ENCODE data around the gene KCNG4. TPM values are rescaled to one million over a fixed set of nuclear protein-coding genes. Genes with fewer than 3 reads are reported as not detected.

Gene KCNG4, protein sequence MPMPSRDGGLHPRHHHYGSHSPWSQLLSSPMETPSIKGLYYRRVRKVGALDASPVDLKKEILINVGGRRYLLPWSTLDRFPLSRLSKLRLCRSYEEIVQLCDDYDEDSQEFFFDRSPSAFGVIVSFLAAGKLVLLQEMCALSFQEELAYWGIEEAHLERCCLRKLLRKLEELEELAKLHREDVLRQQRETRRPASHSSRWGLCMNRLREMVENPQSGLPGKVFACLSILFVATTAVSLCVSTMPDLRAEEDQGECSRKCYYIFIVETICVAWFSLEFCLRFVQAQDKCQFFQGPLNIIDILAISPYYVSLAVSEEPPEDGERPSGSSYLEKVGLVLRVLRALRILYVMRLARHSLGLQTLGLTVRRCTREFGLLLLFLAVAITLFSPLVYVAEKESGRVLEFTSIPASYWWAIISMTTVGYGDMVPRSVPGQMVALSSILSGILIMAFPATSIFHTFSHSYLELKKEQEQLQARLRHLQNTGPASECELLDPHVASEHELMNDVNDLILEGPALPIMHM
- total RNA-seq, result not detected in 2 replicates

DNA sequence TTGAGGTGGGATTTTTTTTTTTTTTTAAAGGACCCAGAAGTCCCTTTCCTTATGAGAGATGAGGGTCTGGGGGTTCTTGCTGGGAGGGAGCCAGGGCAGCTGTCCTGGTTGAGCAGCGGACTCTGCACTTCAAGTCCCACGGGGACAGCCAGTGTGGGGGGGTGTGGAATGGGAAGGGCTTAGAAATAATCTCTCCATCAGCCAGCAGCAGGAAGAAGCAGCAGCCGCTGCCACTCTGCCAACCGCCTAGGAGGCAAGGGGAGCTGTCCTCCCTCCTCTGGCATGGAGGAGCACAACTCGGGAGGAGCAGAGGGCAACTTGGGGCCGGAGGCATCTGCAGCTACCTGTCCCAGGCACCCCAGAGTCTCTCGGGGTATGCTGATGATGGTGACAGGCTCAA lies at the start of gene KCNG4:
Gene KCNG4 (minus strand): TSS at position 104 of the 400 bp plus-strand sequence. CDS start 2,527 bp downstream, outside the sequence.

DNA sequence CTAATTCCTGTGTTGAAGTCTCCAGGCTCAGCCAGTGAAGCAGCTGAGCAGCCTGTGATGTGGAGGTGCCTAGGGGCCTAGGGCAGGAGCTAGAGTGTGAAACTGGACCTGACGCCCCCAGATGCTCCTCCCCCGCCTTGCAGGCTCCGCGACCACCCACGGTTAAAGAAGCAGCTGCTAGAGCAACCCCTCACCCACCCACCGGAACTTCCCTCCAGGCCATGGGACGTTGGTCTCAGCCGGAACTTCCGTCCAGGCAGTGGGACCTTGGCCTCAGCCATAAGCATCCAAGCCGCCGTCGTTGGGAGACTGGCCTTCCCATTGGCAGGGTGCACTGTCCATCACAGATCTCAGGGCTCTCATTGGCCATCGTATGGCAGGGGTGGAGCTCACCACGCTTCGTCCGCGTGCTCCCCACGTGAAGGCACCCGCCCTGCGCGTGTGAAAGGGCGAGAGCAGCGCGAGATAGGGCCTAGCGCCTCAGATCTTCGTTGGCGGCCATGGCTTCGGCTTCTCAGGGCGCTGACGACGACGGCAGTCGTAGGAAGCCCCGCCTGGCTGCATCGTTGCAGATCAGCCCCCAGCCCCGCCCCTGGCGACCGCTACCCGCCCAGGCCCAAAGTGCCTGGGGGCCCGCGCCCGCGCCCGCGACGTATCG lies 49.0 kb downstream of the KCNG4 start, which contains the start of gene ADAD2:
Gene ADAD2 (plus strand): TSS at position 427 of the 658 bp plus-strand sequence. CDS start 74 bp downstream, at position 501.

DNA sequence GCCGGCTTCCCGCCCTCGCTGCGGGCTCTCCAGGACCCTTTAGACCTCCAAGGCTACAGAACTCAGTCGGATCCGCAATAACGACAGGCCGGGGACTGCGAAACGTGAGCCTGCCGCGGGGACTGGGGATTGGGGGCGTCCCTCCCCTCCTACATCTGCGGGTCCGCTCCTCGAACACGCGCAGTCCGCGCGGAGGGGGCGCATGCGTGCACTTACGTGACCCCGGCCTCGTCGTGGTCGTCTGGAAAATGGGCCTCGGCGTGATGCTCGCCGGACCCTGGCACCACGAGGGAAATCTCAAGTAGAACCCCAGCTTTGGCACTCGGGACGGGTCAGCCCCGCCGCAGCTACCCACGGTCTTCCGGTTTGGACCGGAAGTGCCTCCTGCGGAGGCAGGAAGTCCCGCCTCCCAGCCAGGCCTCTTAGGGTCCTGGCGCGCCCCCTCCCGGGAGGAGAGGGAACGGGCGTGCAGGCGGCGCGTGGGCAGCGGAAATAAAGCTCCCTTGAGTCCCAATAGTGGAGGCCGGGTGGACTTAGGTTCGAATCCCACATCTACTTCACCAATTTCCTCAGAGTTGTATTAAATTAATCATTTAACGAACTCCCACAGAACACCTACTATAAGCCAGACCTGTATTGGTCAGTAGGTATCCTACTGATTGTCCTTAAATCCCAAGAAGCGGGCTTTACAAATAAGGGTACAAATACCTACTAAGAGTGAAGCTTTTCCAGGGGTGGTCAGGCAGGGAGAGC lies 53.0 kb downstream of the KCNG4 start, which contains the start of gene TAF1C:
Gene TAF1C (minus strand): TSS at position 373 of the 753 bp plus-strand sequence. CDS start 2,069 bp downstream, outside the sequence.

Other genes with a start within 250 kb of the KCNG4 start
- gene SLC38A8, start 197.2 kb downstream of the KCNG4 start, total RNA-seq, result not detected in 2 replicates
- gene MBTPS1, start 123.1 kb downstream of the KCNG4 start, total RNA-seq, result 80.7 and 81.0 TPM in 2 replicates
- gene HSDL1, start 94.8 kb downstream of the KCNG4 start, total RNA-seq, result 8.2 and 9.0 TPM in 2 replicates
- not detected in 2 replicates for gene DNAAF1, start 94.7 kb downstream of the KCNG4 start, total RNA-seq
- 11.4 and 14.3 TPM in 2 replicates for gene TAF1C, start 53.0 kb downstream of the KCNG4 start, total RNA-seq
- not detected in 2 replicates for gene ADAD2, start 48.9 kb downstream of the KCNG4 start, total RNA-seq
- 0.10 TPM in 1 of 2 replicates, not detected in the other for gene WFDC1, start 54.9 kb upstream of the KCNG4 start, total RNA-seq
- not detected in 2 replicates for gene ATP2C2, start 128.5 kb upstream of the KCNG4 start, total RNA-seq